Medulla oblongata (tissue), 1 donor: ENCODE results near the gene DCAF15.
A peak's percentile ranks its signal among the peaks of the same experiment; 100 is the strongest.
"Not testable (repeated sequence)": the region's sequence is repeated elsewhere in the genome, so short reads cannot be mapped to it uniquely, and the experiment has no call there.

ENCODE experiments used
- DNase-seq: peaks from one replicate; pipeline ENCODE4 v3.0.0-alpha.2; 2015; ENCODE audit errors: extremely low spot score

The DCAF15 gene, protein sequence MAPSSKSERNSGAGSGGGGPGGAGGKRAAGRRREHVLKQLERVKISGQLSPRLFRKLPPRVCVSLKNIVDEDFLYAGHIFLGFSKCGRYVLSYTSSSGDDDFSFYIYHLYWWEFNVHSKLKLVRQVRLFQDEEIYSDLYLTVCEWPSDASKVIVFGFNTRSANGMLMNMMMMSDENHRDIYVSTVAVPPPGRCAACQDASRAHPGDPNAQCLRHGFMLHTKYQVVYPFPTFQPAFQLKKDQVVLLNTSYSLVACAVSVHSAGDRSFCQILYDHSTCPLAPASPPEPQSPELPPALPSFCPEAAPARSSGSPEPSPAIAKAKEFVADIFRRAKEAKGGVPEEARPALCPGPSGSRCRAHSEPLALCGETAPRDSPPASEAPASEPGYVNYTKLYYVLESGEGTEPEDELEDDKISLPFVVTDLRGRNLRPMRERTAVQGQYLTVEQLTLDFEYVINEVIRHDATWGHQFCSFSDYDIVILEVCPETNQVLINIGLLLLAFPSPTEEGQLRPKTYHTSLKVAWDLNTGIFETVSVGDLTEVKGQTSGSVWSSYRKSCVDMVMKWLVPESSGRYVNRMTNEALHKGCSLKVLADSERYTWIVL

GRCh38 chr19:13952154-13952930 lies at the start of gene DCAF15:
Gene DCAF15 (plus strand): TSS chr19:13952509. CDS start chr19:13952513, 4 bp downstream.
- DNase-seq, result peak; percentile 99

DNA sequence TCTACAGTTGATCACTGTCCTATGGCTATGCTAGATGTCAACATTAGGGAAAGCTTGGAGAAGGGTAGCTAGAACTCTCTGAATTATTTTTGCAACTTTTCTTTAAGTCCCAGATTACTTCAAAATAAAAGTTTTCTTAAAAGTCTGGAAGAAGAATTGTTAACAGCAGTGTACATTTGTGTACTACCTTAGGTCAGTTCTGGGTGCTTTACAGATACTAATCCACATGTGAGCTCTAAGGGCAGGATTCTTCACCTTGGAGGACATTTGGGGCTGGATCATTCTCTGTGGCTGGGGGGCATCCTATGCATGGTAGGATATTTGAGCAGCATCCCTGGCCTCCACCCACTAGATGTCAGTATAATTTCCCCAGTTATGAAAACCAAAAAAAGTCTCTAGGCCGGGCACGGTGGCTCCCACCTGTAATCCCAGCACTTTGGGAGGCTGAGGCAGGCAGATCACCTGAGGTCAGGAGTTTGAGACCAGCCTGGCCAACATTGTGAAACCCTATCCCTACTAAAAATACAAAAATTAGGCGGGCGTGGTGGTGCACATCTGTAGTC lies 49.2 kb upstream of the DCAF15 start:
- no peak for DNase-seq

- peak; percentile 91 for DNase-seq
Observed at GRCh38 chr19:13905634-13906520, 46.4 kb upstream of the DCAF15 start, which contains the start of the genes BRME1 and CC2D1A. Gene BRME1 (minus strand): TSS chr19:13906117. CDS start chr19:13904892, 1,225 bp downstream. Gene CC2D1A (plus strand): TSS chr19:13906201. CDS start chr19:13906442, 241 bp downstream.

DNA sequence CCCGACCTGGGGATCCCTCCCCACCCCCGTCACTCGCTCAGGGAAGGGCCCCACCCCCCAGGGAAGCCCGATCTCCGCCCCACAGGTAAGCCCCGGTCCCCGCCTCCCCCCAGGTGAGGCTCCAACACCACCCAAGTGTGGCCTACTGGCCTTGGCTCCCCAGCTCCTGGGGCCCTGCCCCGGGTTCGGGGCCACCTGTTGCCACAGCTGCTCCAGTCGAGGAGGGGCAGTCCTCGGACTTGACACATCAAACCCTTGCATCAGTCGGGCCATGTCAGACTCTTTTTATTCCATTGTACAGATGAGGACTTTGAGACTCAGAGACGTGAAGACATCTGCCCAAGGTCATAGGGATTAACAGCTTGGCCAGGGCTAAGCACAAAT lies 45.8 kb upstream of the DCAF15 start:
- no peak for DNase-seq

GRCh38 chr19:13906910-13907309 lies 45.4 kb upstream of the DCAF15 start:
- no peak for DNase-seq

DNA sequence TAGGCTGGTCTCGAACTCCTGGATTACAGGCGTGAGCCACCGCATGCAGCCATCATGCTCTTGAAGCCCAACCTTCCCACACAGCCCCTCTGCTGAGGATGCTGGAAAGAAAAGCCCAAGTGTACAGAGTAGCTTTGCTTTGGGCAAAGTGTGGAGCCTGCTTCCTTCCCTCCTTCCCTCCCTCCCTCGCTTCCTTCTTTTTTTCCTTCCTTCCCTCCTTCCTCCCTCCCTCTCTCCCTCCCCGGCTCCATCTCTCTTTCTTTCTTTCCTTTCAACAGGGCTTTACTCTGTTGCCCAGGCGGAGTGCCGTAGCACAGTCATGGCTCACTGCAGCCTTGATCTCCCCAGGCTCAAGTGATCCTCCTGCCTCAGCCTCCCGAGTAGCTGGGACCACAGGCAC lies 43.6 kb upstream of the DCAF15 start:
- DNase-seq, result no peak

DNA sequence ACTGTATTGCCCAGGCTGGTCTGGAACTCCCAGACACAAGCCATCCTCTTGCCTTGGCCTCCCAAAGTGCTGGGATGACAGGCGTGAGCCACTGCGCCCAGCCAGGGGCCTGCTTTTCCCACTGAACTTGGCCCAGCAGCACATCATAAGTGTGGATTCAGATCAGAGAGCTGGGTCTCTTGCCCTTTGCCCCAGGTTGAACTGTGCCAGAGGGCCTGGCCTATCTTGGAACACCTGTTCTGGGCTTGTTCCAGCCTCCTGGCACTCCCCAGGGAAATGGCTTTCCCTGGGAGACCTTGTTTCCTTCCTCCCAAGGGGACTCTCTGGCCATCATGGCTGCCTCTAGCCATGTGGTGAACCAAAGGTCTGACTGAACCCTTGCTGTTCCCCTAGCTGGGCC lies 42.9 kb upstream of the DCAF15 start:
- no peak for DNase-seq

DNA sequence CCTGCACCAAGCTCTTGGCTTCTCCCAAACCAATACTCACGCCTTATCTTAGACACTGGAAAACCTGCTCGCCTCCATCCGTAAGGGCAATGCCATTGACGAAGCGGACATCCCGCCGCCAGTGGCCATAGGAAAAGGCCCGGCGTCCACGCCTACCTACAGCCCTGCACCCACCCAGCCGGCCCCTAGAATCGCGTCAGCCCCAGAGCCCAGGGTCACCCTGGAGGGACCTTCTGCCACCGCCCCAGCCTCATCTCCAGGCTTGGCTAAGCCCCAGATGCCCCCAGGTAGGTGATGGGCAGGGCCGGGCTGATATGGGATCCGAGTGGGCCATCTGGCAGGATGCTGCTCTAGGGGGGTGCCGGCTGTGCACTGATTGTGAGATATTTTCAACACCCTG lies 39.0 kb upstream of the DCAF15 start:
- DNase-seq, result no peak

DNA sequence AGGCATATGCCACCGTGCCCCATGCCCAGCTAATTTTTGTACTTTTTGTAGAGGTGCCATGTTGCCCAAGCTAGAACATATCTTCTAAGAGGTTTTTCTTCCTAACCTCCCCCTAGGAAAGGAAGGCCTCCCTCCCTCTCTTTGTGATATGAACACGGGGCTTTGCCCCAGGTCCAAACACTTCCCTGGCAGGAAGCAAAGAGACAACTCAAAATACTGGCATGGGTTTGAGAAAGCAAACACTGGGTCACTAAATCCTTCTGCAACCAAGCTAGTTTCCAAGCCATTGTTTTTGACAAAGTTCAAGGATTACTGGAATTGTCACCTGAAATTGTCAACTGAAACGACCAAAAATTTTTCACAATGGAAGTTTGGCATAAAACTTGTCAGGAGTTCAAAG lies 37.5 kb upstream of the DCAF15 start:
- DNase-seq, result no peak

GRCh38 chr19:13917888-13918406 lies 34.4 kb upstream of the DCAF15 start:
- no peak for DNase-seq

DNA sequence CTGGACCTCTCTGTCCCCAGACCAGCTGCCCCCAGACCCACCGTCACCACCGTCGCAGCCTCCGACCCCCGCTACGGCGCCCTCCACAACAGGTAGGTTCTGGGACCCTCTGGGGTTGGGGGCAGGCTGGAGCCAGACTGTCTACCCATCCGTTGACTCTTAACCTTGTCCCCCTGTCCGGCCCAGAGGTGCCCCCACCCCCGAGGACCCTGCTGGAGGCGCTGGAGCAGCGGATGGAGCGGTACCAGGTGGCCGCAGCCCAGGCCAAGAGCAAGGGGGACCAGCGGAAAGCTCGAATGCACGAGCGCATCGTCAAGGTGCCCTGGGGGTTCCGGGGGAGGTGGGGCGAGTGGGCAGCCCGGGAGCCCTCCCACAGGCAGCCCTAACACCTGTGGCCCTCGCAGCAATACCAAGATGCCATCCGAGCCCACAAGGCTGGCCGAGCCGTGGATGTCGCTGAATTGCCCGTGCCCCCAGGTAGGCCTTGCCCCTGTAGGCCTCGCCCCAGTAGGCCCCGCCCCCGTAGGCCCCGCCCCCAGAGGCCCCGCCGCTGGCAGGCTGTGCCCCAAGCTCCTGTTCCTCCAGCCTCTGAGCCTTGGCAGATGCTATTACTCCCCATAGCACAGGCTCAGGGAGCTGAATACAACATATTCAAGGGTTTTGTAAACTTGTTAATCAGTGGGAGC lies 33.4 kb upstream of the DCAF15 start:
- DNase-seq, result no peak

DNA sequence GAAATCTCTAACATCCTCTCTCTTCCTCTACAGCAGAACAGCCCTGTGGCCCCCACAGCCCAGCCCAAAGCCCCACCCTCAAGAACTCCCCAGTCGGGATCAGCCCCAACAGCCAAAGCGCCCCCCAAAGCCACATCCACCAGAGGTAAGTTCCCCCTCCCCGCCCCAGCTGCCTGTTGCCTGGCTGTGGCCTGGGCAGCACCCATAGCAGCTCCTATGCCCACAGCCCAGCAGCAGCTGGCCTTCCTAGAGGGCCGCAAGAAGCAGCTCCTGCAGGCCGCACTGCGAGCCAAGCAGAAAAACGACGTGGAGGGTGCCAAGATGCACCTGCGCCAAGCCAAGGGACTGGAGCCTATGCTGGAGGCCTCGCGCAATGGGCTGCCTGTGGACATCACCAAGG lies 31.8 kb upstream of the DCAF15 start:
- DNase-seq, result no peak

DNA sequence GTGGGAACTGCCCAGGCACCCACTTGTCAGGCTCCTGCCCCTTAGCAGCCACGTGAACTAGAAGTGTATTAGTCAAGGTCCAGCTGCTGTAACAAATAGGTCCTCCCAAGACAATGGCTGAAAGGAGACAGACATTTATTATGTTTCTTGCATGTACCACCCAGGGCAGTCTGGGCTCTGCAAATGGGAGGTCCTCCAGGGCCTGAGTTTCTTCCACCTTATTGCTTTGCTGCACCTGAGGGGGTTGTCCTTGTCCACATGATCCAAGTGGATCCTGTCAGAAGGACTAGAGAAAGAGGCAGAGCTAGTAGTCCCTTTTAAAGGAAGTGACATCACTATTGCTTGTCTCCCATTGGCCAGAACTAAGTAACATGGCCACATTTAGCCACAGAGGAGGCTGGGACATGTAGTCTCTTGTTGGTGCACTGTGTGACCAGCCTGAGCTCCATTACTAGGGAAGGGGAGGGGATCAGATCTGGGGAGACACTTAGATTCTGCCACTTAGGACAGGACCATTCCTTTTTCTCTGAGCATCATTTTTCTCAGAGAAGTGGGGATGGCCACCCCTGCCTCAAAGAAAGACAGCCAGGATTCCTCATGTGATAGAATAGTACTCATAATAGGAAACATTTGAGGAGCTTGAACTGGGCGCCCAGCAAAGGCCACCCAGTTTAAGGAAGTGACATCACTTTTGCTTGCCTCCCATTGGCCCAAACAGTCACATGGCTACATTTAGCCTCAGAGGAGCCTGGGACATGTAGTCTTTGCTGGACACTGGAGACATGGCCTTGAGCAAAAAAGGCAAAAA lies 31.2 kb upstream of the DCAF15 start:
- peak; percentile 27 for DNase-seq

- DNase-seq, result not testable (repeated sequence)
Observed at GRCh38 chr19:13922118-13922517, 30.2 kb upstream of the DCAF15 start.

GRCh38 chr19:13923194-13923987 lies 28.9 kb upstream of the DCAF15 start:
- no peak for DNase-seq

DNA sequence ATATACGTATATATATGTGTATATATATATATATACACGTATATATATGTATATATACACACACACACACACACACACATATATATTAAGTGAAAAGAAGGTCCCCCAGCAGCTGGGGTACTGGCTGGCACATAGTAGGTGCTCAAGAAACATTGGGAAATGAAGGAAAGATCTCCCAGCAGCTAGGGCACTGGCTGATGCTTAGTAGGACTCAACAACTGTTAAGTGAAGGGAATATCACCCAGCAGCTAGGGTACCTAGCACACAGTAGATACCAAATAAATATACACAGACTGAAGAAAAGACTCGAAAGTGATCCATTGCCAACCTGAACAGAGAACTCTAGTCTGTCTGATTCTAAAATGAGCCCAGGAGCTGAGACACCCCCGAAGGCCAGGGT lies 26.3 kb upstream of the DCAF15 start:
- DNase-seq, result no peak

DNA sequence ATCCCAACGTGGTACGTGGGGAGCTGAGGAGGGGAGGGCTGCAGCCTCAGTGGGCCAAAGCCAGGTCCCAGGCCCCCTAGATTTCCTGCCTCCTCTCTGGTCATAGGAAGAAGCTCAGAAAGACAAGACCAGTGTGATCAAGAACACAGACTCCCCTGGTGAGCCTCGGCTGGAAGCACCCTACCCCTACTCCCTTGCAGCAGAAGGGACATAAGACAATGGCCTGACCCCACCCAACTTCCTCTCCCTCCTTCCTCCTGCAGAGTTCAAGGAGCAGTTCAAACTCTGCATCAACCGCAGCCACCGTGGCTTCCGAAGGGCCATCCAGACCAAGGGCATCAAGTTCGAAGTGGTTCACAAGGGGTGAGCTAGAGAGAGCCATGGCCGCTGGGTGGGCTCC lies 25.6 kb upstream of the DCAF15 start:
- no peak for DNase-seq

DNA sequence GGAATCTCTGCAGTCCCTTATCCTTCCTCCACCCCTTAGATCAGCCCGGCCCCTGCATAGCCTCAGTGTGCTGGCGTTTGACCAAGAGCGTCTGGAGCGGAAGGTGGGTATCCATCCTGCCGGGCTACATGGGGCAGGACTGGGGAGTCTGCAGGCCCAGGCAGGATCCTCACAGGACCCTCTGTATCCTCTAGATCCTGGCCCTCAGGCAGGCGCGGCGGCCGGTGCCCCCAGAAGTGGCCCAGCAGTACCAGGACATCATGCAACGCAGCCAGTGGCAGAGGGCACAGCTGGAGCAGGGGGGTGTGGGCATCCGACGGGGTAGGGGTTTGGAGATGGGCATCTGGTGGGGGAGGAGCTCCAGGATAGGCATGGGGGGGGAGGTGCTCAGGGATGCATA lies 23.0 kb upstream of the DCAF15 start:
- no peak for DNase-seq

GRCh38 chr19:13929956-13930355 lies 22.4 kb upstream of the DCAF15 start:
- DNase-seq, result no peak
